Measurements from ENCODE around the gene RHAG.

Gene RHAG

DNA sequence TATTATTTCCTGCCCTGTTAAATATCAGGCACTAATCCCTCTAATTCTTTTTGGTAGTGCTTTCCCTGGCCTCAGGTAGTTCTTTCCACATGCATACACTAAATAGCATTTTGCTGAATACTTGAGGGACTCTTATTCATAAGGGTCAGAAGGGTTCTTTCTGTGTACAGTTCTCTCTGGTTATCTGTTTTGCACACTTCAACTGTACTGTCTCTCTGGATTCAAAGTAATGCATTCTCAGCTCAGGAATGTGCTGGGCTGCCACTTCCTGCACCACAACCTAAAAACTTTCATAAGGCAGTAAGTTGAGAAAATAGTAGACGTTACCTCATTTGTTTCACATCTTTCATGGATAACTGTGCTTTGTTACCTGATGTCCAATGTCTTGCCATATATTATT is 54.1 kb downstream of the RHAG start (continued):
- TF ChIP-seq REST (tag by site-specific recombination; IDR thresholded peaks at IDR 0.05) (no peak), ZNF211 (tag by site-specific recombination; IDR thresholded peaks at IDR 0.05; ENCODE audit: low read depth) (no peak), ZNF157 (tag by site-specific recombination; IDR thresholded peaks at IDR 0.05) (no peak)

- Histone ChIP-seq H3K36me3 (ENCODE audit: control insufficient read depth in 2 of 2, insufficient read depth in 1 of 2, low read length in 2 of 2) (no peaks in the 10 kb centered on the region), H3K4me3 (ENCODE audit: low read depth, low read length) (no peak overlapping the region), H3K4me1 (ENCODE audit: control insufficient read depth, insufficient read depth, low read length) (no peaks in the 10 kb centered on the region), H3K9me3 (ENCODE audit: control insufficient read depth, insufficient read depth, low read depth, low read length) (no peaks in the 10 kb centered on the region), H3K27ac (ENCODE audit: extremely low read depth, low read depth, low read length) (no peak overlapping the region)
- ChIA-PET POLR2A (no interaction called here), CTCF (interaction anchor here (0.6 to 0.7 kb wide), 2 partner anchors 27 to 47 kb away, joined by 3 read pairs; no protein-coding TSS in a partner anchor)
- no peak for TF ChIP-seq IKZF3 (tag by site-specific recombination; IDR thresholded peaks at IDR 0.05)
- TF ChIP-seq ZNF777 (tag by site-specific recombination; IDR thresholded peaks at IDR 0.05; ENCODE audit: borderline replicate concordance) = no peak
- no peak for TF ChIP-seq SCRT2 (tag by site-specific recombination; IDR thresholded peaks at IDR 0.05)
- no peak for TF ChIP-seq ZXDB (tag by site-specific recombination; IDR thresholded peaks at IDR 0.05)
- TF ChIP-seq ZNF292 (tag by site-specific recombination; IDR thresholded peaks at IDR 0.05; ENCODE audit: borderline replicate concordance, low read depth) = no peak
- TF ChIP-seq, protein P1, sequence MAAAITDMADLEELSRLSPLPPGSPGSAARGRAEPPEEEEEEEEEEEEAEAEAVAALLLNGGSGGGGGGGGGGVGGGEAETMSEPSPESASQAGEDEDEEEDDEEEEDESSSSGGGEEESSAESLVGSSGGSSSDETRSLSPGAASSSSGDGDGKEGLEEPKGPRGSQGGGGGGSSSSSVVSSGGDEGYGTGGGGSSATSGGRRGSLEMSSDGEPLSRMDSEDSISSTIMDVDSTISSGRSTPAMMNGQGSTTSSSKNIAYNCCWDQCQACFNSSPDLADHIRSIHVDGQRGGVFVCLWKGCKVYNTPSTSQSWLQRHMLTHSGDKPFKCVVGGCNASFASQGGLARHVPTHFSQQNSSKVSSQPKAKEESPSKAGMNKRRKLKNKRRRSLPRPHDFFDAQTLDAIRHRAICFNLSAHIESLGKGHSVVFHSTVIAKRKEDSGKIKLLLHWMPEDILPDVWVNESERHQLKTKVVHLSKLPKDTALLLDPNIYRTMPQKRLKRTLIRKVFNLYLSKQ (tag by site-specific recombination; IDR thresholded peaks at IDR 0.05; ENCODE audit: borderline replicate concordance) = no peak
- no peak for TF ChIP-seq ZNF324 (tag by site-specific recombination; IDR thresholded peaks at IDR 0.05)
- TF ChIP-seq ZNF221 (tag by site-specific recombination; IDR thresholded peaks at IDR 0.05; ENCODE audit: borderline replicate concordance) = no peak
- TF ChIP-seq, protein P2, sequence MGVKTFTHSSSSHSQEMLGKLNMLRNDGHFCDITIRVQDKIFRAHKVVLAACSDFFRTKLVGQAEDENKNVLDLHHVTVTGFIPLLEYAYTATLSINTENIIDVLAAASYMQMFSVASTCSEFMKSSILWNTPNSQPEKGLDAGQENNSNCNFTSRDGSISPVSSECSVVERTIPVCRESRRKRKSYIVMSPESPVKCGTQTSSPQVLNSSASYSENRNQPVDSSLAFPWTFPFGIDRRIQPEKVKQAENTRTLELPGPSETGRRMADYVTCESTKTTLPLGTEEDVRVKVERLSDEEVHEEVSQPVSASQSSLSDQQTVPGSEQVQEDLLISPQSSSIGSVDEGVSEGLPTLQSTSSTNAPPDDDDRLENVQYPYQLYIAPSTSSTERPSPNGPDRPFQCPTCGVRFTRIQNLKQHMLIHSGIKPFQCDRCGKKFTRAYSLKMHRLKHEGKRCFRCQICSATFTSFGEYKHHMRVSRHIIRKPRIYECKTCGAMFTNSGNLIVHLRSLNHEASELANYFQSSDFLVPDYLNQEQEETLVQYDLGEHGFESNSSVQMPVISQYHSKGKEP (tag by site-specific recombination; IDR thresholded peaks at IDR 0.05) = no peak
- TF ChIP-seq ZNF274 (IDR thresholded peaks at IDR 0.05; ENCODE audit: low read length) = no peak
- no peak for TF ChIP-seq ZNF274 (tag by site-specific recombination; IDR thresholded peaks at IDR 0.05; ENCODE audit: borderline replicate concordance)
- no peak for TF ChIP-seq ZNF133 (tag by site-specific recombination; IDR thresholded peaks at IDR 0.05)
- no peak for TF ChIP-seq ZNF48 (tag by site-specific recombination; IDR thresholded peaks at IDR 0.05)
- TF ChIP-seq ZSCAN16 (tag by site-specific recombination; IDR thresholded peaks at IDR 0.05) = no peak
- TF ChIP-seq, protein P3, sequence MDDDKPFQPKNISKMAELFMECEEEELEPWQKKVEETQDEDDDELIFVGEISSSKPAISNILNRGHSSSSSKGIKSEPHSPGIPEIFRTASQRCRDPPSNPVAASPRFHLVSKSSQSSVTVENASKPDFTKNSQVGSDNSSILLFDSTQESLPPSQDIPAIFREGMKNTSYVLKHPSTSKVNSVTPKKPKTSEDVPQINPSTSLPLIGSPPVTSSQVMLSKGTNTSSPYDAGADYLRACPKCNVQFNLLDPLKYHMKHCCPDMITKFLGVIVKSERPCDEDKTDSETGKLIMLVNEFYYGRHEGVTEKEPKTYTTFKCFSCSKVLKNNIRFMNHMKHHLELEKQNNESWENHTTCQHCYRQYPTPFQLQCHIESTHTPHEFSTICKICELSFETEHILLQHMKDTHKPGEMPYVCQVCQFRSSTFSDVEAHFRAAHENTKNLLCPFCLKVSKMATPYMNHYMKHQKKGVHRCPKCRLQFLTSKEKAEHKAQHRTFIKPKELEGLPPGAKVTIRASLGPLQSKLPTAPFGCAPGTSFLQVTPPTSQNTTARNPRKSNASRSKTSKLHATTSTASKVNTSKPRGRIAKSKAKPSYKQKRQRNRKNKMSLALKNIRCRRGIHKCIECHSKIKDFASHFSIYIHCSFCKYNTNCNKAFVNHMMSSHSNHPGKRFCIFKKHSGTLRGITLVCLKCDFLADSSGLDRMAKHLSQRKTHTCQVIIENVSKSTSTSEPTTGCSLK (tag by site-specific recombination; IDR thresholded peaks at IDR 0.05) = no peak
- no peak for TF ChIP-seq ZNF664 (tag by site-specific recombination; IDR thresholded peaks at IDR 0.05)
Observed at GRCh38 chr6:49579649-49580048, 57.0 kb downstream of the RHAG start.

Measured in HEK293 (cell line).